ENCODE measurements around the gene CDK6.
A peak's percentile ranks its signal among the peaks of the same experiment; 100 is the strongest.

The CDK6 gene

GRCh38 chr7:92682330-92682729 is 154.0 kb downstream of the CDK6 start:
- Mint-ChIP-seq H3K4me3 (peak overlapping the region; percentile 52), H3K4me1 (ENCODE audit: low read depth) (peaks cover 84% of the 10 kb centered on the region), H3K27me3 (no peaks in the 10 kb centered on the region), H3K9me3 (ENCODE audit: low read depth) (no peaks in the 10 kb centered on the region), H3K27ac (peak overlapping the region; percentile 96), H3K36me3 (peaks cover 36% of the 10 kb centered on the region)

- peaks cover 77% of the 10 kb centered on the region for H3K4me1 Mint-ChIP-seq (ENCODE audit: low read depth)
Measured at GRCh38 chr7:92681633-92682032, 154.7 kb downstream of the CDK6 start.

GRCh38 chr7:92680442-92680841 is 155.9 kb downstream of the CDK6 start:
- peaks cover 36% of the 10 kb centered on the region for H3K36me3 Mint-ChIP-seq
- no peaks in the 10 kb centered on the region for H3K9me3 Mint-ChIP-seq (ENCODE audit: low read depth)
- no peak overlapping the region for H3K4me3 Mint-ChIP-seq
- H3K4me1 Mint-ChIP-seq (ENCODE audit: low read depth), result peaks cover 65% of the 10 kb centered on the region
- H3K27me3 Mint-ChIP-seq, result no peaks in the 10 kb centered on the region
- peak overlapping the region; percentile 96 for H3K27ac Mint-ChIP-seq

More at GRCh38 chr7:92681633-92682032, 154.7 kb downstream of the CDK6 start:
- peak overlapping the region; percentile 52 for H3K4me3 Mint-ChIP-seq
- H3K36me3 Mint-ChIP-seq, result peaks cover 36% of the 10 kb centered on the region
- no peaks in the 10 kb centered on the region for H3K27me3 Mint-ChIP-seq
- H3K27ac Mint-ChIP-seq, result peak overlapping the region; percentile 96
- H3K9me3 Mint-ChIP-seq (ENCODE audit: low read depth), result no peaks in the 10 kb centered on the region

- Mint-ChIP-seq H3K36me3 (peaks cover 41% of the 10 kb centered on the region), H3K27me3 (no peaks in the 10 kb centered on the region), H3K9me3 (ENCODE audit: low read depth) (no peaks in the 10 kb centered on the region), H3K4me1 (ENCODE audit: low read depth) (peaks cover 47% of the 10 kb centered on the region), H3K27ac (peak overlapping the region; percentile 58), H3K4me3 (no peak overlapping the region)
Measured at GRCh38 chr7:92678291-92678920, 158.0 kb downstream of the CDK6 start.

- Mint-ChIP-seq H3K27me3 (no peaks in the 10 kb centered on the region), H3K36me3 (peaks cover 51% of the 10 kb centered on the region), H3K4me3 (no peak overlapping the region), H3K4me1 (ENCODE audit: low read depth) (peaks cover 37% of the 10 kb centered on the region), H3K9me3 (ENCODE audit: low read depth) (no peaks in the 10 kb centered on the region), H3K27ac (no peak overlapping the region)
Measured at GRCh38 chr7:92674379-92674778, 162.0 kb downstream of the CDK6 start.

GRCh38 chr7:92671505-92672169 is 164.7 kb downstream of the CDK6 start:
- Mint-ChIP-seq H3K4me3 (no peak overlapping the region), H3K4me1 (ENCODE audit: low read depth) (peaks cover 24% of the 10 kb centered on the region)

GRCh38 chr7:92670204-92670851 is 166.0 kb downstream of the CDK6 start:
- H3K27ac Mint-ChIP-seq, result no peak overlapping the region
- no peak overlapping the region for H3K4me3 Mint-ChIP-seq
- peaks cover 33% of the 10 kb centered on the region for H3K4me1 Mint-ChIP-seq (ENCODE audit: low read depth)
- H3K36me3 Mint-ChIP-seq, result peaks cover 48% of the 10 kb centered on the region
- H3K27me3 Mint-ChIP-seq, result no peaks in the 10 kb centered on the region
- no peaks in the 10 kb centered on the region for H3K9me3 Mint-ChIP-seq (ENCODE audit: low read depth)

More at GRCh38 chr7:92671505-92672169, 164.7 kb downstream of the CDK6 start:
- H3K36me3 Mint-ChIP-seq, result peaks cover 44% of the 10 kb centered on the region
- H3K27me3 Mint-ChIP-seq, result no peaks in the 10 kb centered on the region
- H3K27ac Mint-ChIP-seq, result peak overlapping the region; percentile 64
- no peaks in the 10 kb centered on the region for H3K9me3 Mint-ChIP-seq (ENCODE audit: low read depth)

GRCh38 chr7:92669616-92670165 is 166.7 kb downstream of the CDK6 start:
- Mint-ChIP-seq H3K4me3 (no peak overlapping the region), H3K9me3 (ENCODE audit: low read depth) (no peaks in the 10 kb centered on the region), H3K36me3 (peaks cover 48% of the 10 kb centered on the region), H3K27ac (no peak overlapping the region), H3K27me3 (no peaks in the 10 kb centered on the region), H3K4me1 (ENCODE audit: low read depth) (peaks cover 39% of the 10 kb centered on the region)

- Mint-ChIP-seq H3K27ac (peak overlapping the region; percentile 34), H3K27me3 (no peaks in the 10 kb centered on the region), H3K4me3 (no peak overlapping the region), H3K4me1 (ENCODE audit: low read depth) (peaks cover 44% of the 10 kb centered on the region), H3K9me3 (ENCODE audit: low read depth) (no peaks in the 10 kb centered on the region), H3K36me3 (peaks cover 48% of the 10 kb centered on the region)
Measured at GRCh38 chr7:92668564-92668963, 167.8 kb downstream of the CDK6 start.

- peaks cover 41% of the 10 kb centered on the region for H3K4me1 Mint-ChIP-seq (ENCODE audit: low read depth)
- no peak overlapping the region for H3K4me3 Mint-ChIP-seq
- H3K27me3 Mint-ChIP-seq, result no peaks in the 10 kb centered on the region
- no peaks in the 10 kb centered on the region for H3K9me3 Mint-ChIP-seq (ENCODE audit: low read depth)
- H3K36me3 Mint-ChIP-seq, result peaks cover 46% of the 10 kb centered on the region
- H3K27ac Mint-ChIP-seq, result peak overlapping the region; percentile 34
Measured at GRCh38 chr7:92667816-92668535, 168.4 kb downstream of the CDK6 start.

- H3K27ac Mint-ChIP-seq, result peak overlapping the region; percentile 56
- peaks cover 25% of the 10 kb centered on the region for H3K4me1 Mint-ChIP-seq (ENCODE audit: low read depth)
- peaks cover 29% of the 10 kb centered on the region for H3K36me3 Mint-ChIP-seq
- no peak overlapping the region for H3K4me3 Mint-ChIP-seq
- H3K27me3 Mint-ChIP-seq, result no peaks in the 10 kb centered on the region
- H3K9me3 Mint-ChIP-seq (ENCODE audit: low read depth), result no peaks in the 10 kb centered on the region
Measured at GRCh38 chr7:92665926-92666325, 170.4 kb downstream of the CDK6 start.

GRCh38 chr7:92661651-92662050 is 174.7 kb downstream of the CDK6 start:
- no peaks in the 10 kb centered on the region for H3K9me3 Mint-ChIP-seq (ENCODE audit: low read depth)
- H3K27me3 Mint-ChIP-seq, result no peaks in the 10 kb centered on the region

GRCh38 chr7:92658671-92659070 is 177.7 kb downstream of the CDK6 start:
- H3K4me3 Mint-ChIP-seq, result no peak overlapping the region
- peaks cover 35% of the 10 kb centered on the region for H3K4me1 Mint-ChIP-seq (ENCODE audit: low read depth)
- peaks cover 28% of the 10 kb centered on the region for H3K36me3 Mint-ChIP-seq
- peak overlapping the region; percentile 13 for H3K27ac Mint-ChIP-seq
- H3K27me3 Mint-ChIP-seq, result no peaks in the 10 kb centered on the region
- H3K9me3 Mint-ChIP-seq (ENCODE audit: low read depth), result no peaks in the 10 kb centered on the region

More at GRCh38 chr7:92661651-92662050, 174.7 kb downstream of the CDK6 start:
- Mint-ChIP-seq H3K36me3 (peaks cover 31% of the 10 kb centered on the region), H3K4me3 (no peak overlapping the region), H3K4me1 (ENCODE audit: low read depth) (peaks cover 44% of the 10 kb centered on the region), H3K27ac (no peak overlapping the region)

- H3K27ac Mint-ChIP-seq, result no peak overlapping the region
Measured at GRCh38 chr7:92657391-92657790, 179.0 kb downstream of the CDK6 start.

More at GRCh38 chr7:92657391-92657790, 179.0 kb downstream of the CDK6 start:
- Mint-ChIP-seq H3K4me3 (no peak overlapping the region), H3K27me3 (no peaks in the 10 kb centered on the region), H3K36me3 (peaks cover 31% of the 10 kb centered on the region), H3K4me1 (ENCODE audit: low read depth) (peaks cover 45% of the 10 kb centered on the region), H3K9me3 (ENCODE audit: low read depth) (no peaks in the 10 kb centered on the region)

Data from activated naive CD8-positive, alpha-beta T cell (primary cell).